IMR-90 (cell line): Measurements from ENCODE around the gene CLASRP. TPM values are rescaled to one million over a fixed set of nuclear protein-coding genes. Genes with fewer than 3 reads are reported as not detected.

ENCODE experiments used
- ATAC-seq: fragments of 200-7000 bp; cut with Tn5 transposase; 2 replicates; pipeline ENCODE4 v1.9.1; 2020; ENCODE audit warnings: low read depth, mild to moderate bottlenecking, moderate library complexity
- BruUV-seq: library from RNA; stranded (reverse); fragments of 400-500 nt; replicated peaks from 2 replicates; lab custom pipeline; 2021; lab: Mats Ljungman, UMichigan
- CTCF ChIA-PET: fragments of 300-600 bp; formaldehyde crosslinking; extraction: SDS; loops from one replicate; lab custom pipeline; 2021; ENCODE audit warnings: antibody characterized with exemption; lab: Yijun Ruan, JAX
- POLR2A ChIA-PET: fragments of 300-600 bp; sonication (Branson Sonifier 250); formaldehyde crosslinking; loops from one replicate; lab custom pipeline; 2022; ENCODE audit warnings: antibody characterized with exemption; ENCODE audit not compliant: unreplicated experiment; lab: Charles Lee
- DNase-seq: peaks from one replicate; pipeline ENCODE4 v3.0.0; 2013
- H2AFZ ChIP-seq: replicated peaks from 2 replicates; pipeline ENCODE3; 2013; ENCODE audit warnings: low read length, mild to moderate bottlenecking; ENCODE audit not compliant: poor library complexity
- H2AK5ac ChIP-seq: 2 replicates; pipeline ENCODE4 v1.6.1; 2013; ENCODE audit warnings: low read depth, low read length, inconsistent platforms
- H2AK9ac ChIP-seq: replicated peaks from 2 replicates; pipeline ENCODE3; 2013; ENCODE audit warnings: mild to moderate bottlenecking, low read depth, low read length, moderate library complexity; ENCODE audit not compliant: poor library complexity
- H2BK120ac ChIP-seq: 2 replicates; pipeline ENCODE4 v1.6.1; 2013; ENCODE audit warnings: low read depth, low read length, inconsistent platforms
- H2BK15ac ChIP-seq: 3 replicates; pipeline ENCODE4 v1.6.1; 2013; ENCODE audit warnings: low read depth, low read length, inconsistent platforms
- H2BK20ac ChIP-seq: 2 replicates; pipeline ENCODE4 v1.6.1; 2013; ENCODE audit warnings: low read depth, mild to moderate bottlenecking, inconsistent platforms, low read length, moderate library complexity
- H2BK5ac ChIP-seq: 2 replicates; pipeline ENCODE4 v1.6.1; 2013; ENCODE audit warnings: mild to moderate bottlenecking, low read depth, low read length, inconsistent platforms; ENCODE audit not compliant: poor library complexity, severe bottlenecking
- H3K14ac ChIP-seq: replicated peaks from 2 replicates; pipeline ENCODE4 v1.6.1; 2013; ENCODE audit warnings: low read depth, low read length, inconsistent platforms
- H3K18ac ChIP-seq: 2 replicates; pipeline ENCODE4 v1.6.1; 2013; ENCODE audit warnings: low read depth, low read length, control low read depth
- H3K23ac ChIP-seq: 2 replicates; pipeline ENCODE4 v1.6.1; 2013; ENCODE audit warnings: low read depth, low read length, inconsistent platforms
- H3K27ac ChIP-seq: 2 replicates; pipeline ENCODE4 v1.5.1; 2013; ENCODE audit warnings: mild to moderate bottlenecking, control low read depth, low read length; ENCODE audit not compliant: insufficient read depth
- H3K27me3 ChIP-seq: 2 replicates; pipeline ENCODE4 v1.6.1; 2013; ENCODE audit warnings: low read length; ENCODE audit not compliant: control insufficient read depth, insufficient read depth
- H3K36me3 ChIP-seq: 2 replicates; pipeline ENCODE4 v1.6.1; 2013; ENCODE audit warnings: low read length, mixed read lengths; ENCODE audit not compliant: control insufficient read depth, insufficient read depth
- H3K4ac ChIP-seq: 2 replicates; pipeline ENCODE4 v1.6.1; 2013; ENCODE audit warnings: low read depth, low read length, inconsistent platforms
- H3K4me1 ChIP-seq: 2 replicates; pipeline ENCODE4 v1.6.1; 2013; ENCODE audit warnings: low read length, mixed read lengths; ENCODE audit not compliant: control insufficient read depth, insufficient read depth
- H3K4me2 ChIP-seq: 2 replicates; pipeline ENCODE4 v1.6.1; 2013; ENCODE audit warnings: low read depth, mild to moderate bottlenecking, control low read depth, low read length, moderate library complexity
- H3K4me3 ChIP-seq: 2 replicates; pipeline ENCODE4 v1.5.1; 2013; ENCODE audit warnings: low read depth, mild to moderate bottlenecking, control low read depth, low read length, moderate library complexity; ENCODE audit not compliant: insufficient read depth
- H3K56ac ChIP-seq: 2 replicates; pipeline ENCODE4 v1.6.1; 2013; ENCODE audit warnings: low read length, inconsistent platforms; ENCODE audit not compliant: insufficient read depth; ENCODE audit errors: extremely low read depth
- H3K79me1 ChIP-seq, 2 experiments: 2 replicates each; pipeline ENCODE4 v1.6.1; 2013; ENCODE audit warnings: low read length in 2 of 2, inconsistent platforms in 1 of 2, low read depth in 1 of 2
- H3K9ac ChIP-seq: 2 replicates; pipeline ENCODE4 v1.6.1; 2013; ENCODE audit warnings: low read depth, low read length, control low read depth
- H3K9me1 ChIP-seq: 2 replicates; pipeline ENCODE4 v1.6.1; 2013; ENCODE audit warnings: low read length, inconsistent platforms; ENCODE audit not compliant: insufficient read depth
- H3K9me3 ChIP-seq: 2 replicates; pipeline ENCODE4 v1.6.1; 2013; ENCODE audit warnings: low read length; ENCODE audit not compliant: control insufficient read depth, insufficient read depth
- H4K20me1 ChIP-seq: 2 replicates; pipeline ENCODE4 v1.6.1; 2013; ENCODE audit warnings: low read length, inconsistent platforms; ENCODE audit not compliant: insufficient read depth
- H4K5ac ChIP-seq: 2 replicates; pipeline ENCODE4 v1.6.1; 2013; ENCODE audit warnings: mild to moderate bottlenecking, low read depth, low read length, control low read depth
- H4K8ac ChIP-seq, 2 experiments: 2 replicates each; pipeline ENCODE4 v1.6.1; 2013; ENCODE audit warnings: low read depth in 2 of 2, low read length in 2 of 2, control low read depth in 1 of 2, inconsistent platforms in 1 of 2
- H4K91ac ChIP-seq: 2 replicates; pipeline ENCODE4 v1.6.1; 2013; ENCODE audit warnings: low read depth, low read length, inconsistent platforms; ENCODE audit not compliant: insufficient read depth
- BHLHE40 ChIP-seq: fragments of 150-350 bp; IDR thresholded peaks from 2 replicates; pipeline ENCODE4 v1.6.1; 2016; ENCODE audit warnings: mild to moderate bottlenecking, low read depth, low read length
- CEBPB ChIP-seq: IDR thresholded peaks from 2 replicates; pipeline ENCODE4 v1.6.1; 2012; ENCODE audit warnings: low read depth, low read length, improper control_type of control experiment
- CHD1 ChIP-seq: IDR thresholded peaks from 2 replicates; pipeline ENCODE4 v1.6.1; 2012; ENCODE audit warnings: low read depth, low read length, improper control_type of control experiment
- FOS ChIP-seq: fragments of 150-350 bp; IDR thresholded peaks from 2 replicates; pipeline ENCODE4 v1.6.1; 2016; ENCODE audit warnings: low read depth, low read length
- MAZ ChIP-seq: IDR thresholded peaks from 2 replicates; pipeline ENCODE4 v1.6.1; 2012; ENCODE audit warnings: low read depth, mild to moderate bottlenecking, low read length, improper control_type of control experiment, moderate library complexity, borderline replicate concordance
- MXI1 ChIP-seq: IDR thresholded peaks from 2 replicates; pipeline ENCODE4 v1.6.1; 2012; ENCODE audit warnings: low read depth, mild to moderate bottlenecking, low read length, moderate library complexity, borderline replicate concordance
- RCOR1 ChIP-seq: IDR thresholded peaks from 2 replicates; pipeline ENCODE4 v1.6.1; 2012; ENCODE audit warnings: mild to moderate bottlenecking, low read length, improper control_type of control experiment; ENCODE audit not compliant: insufficient replicate concordance
- SMC3 ChIP-seq: fragments of 150-350 bp; IDR thresholded peaks from 2 replicates; pipeline ENCODE4 v1.6.1; 2016; ENCODE audit warnings: low read depth, mild to moderate bottlenecking, antibody characterized with exemption, low read length, moderate library complexity
- USF2 ChIP-seq: fragments of 150-350 bp; IDR thresholded peaks from 2 replicates; pipeline ENCODE4 v1.6.1; 2017; ENCODE audit warnings: mild to moderate bottlenecking, antibody characterized with exemption, low read length, low read depth
- WGBS, 2 experiments: methylation state at CpG; one replicate each; pipeline versions ENCODE4 v1.1.5 to v1.1.7; 2013; ENCODE audit warnings: missing lambda C conversion rate in 2 of 2; ENCODE audit not compliant: insufficient read length in 1 of 2; ENCODE audit errors: extremely low coverage in 2 of 2; 5-methylcytosine and 5-hydroxymethylcytosine counted together
- dilution Hi-C: fragments of 300-500 bp; cut with HindIII; formaldehyde crosslinking; loops from one replicate; pipeline ENCODE4 v1.14.3; 2018; ENCODE audit warnings: low sequenced_read_pairs; ENCODE audit not compliant: unreplicated experiment
- in situ Hi-C: fragments of 300-500 bp; cut with MboI; formaldehyde crosslinking; loops from 3 replicates; pipeline ENCODE4 v1.14.3; 2019; ENCODE audit warnings: low sequenced_read_pairs, inconsistent platforms, mixed read lengths
- intact Hi-C: fragments of 100-400 bp; cut with micrococcal nuclease; formaldehyde crosslinking; loops from 2 replicates; pipeline ENCODE4 v1.10.0; 2022
- polyA plus RNA-seq, 3 experiments: library from polyadenylated mRNA; depleted of rRNA; stranded (reverse); fragments of >200 nt; gene quantifications; 2 replicates each; pipeline ENCODE4 v1.2.3, GENCODE V29; 2012; ENCODE audit warnings: low replicate concordance in 1 of 3
- total RNA-seq: library from RNA; depleted of rRNA; stranded (reverse); fragments of >200 nt; gene quantifications from 2 replicates; pipeline ENCODE4 v1.2.3, GENCODE V29; 2012
- TF ChIP-seq, protein P1 (sequence below): fragments of 150-350 bp; IDR thresholded peaks from 2 replicates; pipeline ENCODE4 v1.6.1; 2016; ENCODE audit warnings: low read depth, mild to moderate bottlenecking, low read length, moderate library complexity, borderline replicate concordance

Gene CLASRP
- total and polyA plus RNA-seq, 2 of the 4 experiments (the other 2 are of a cell fraction): 19.9 to 31.7 TPM

DNA sequence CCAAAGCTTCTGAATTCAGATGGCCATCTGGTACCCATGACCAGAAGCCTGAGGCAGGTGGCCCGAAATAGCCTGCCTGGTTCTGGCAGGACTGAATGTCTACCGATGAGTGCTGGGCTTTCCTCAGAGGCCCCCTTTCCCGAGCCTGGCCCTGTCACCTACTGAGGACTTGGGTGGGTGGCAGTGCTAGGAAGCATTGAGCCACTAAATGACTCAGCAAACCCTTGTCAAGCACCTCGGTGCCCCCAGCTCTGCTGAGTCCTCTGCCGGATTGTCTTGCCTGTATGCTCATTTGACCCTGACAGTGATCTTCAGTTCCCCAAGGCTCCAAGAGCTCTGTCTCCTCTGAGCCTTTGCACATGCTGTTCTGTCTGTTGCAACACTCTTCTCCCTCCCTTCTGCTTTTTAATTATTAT, 72.0 kb downstream of the CLASRP start:
- H4K8ac ChIP-seq: no peak overlapping the region
- BruUV-seq: no TSS peak
- H2AK9ac ChIP-seq: no peak overlapping the region
- no peak overlapping the region for H3K23ac ChIP-seq
- H4K20me1 ChIP-seq: peaks cover 96% of the 10 kb centered on the region
- dilution Hi-C loops (no loop called here), in situ Hi-C loops (no loop called here), intact Hi-C loops (no loop called here)
- H3K79me1 ChIP-seq: peaks cover 45 to 96% of the 10 kb centered on the region in 2 experiments
- no peak overlapping the region for H3K14ac ChIP-seq
- H3K9me3 ChIP-seq: no peaks in the 10 kb centered on the region
- H3K56ac ChIP-seq: no peak overlapping the region
- H2BK120ac ChIP-seq: no peak overlapping the region
- no peak overlapping the region for H2BK20ac ChIP-seq
- DNase-seq: no peak
- TF ChIP-seq RCOR1 (no peak), USF2 (no peak), CEBPB (no peak), BHLHE40 (no peak), MAZ (no peak), SMC3 (no peak), FOS (no peak), MXI1 (no peak), CHD1 (no peak)
- TF ChIP-seq, protein P1, sequence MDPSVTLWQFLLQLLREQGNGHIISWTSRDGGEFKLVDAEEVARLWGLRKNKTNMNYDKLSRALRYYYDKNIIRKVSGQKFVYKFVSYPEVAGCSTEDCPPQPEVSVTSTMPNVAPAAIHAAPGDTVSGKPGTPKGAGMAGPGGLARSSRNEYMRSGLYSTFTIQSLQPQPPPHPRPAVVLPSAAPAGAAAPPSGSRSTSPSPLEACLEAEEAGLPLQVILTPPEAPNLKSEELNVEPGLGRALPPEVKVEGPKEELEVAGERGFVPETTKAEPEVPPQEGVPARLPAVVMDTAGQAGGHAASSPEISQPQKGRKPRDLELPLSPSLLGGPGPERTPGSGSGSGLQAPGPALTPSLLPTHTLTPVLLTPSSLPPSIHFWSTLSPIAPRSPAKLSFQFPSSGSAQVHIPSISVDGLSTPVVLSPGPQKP: no peak
- no peak overlapping the region for H3K4me2 ChIP-seq
- H3K27ac ChIP-seq: no peak overlapping the region
- H4K91ac ChIP-seq: no peak overlapping the region
- H3K4ac ChIP-seq: no peak overlapping the region
- POLR2A ChIA-PET: no interaction called here
- no peak overlapping the region for H3K4me3 ChIP-seq
- H3K27me3 ChIP-seq: no peaks in the 10 kb centered on the region
- no peak overlapping the region for H4K5ac ChIP-seq
- H2AFZ ChIP-seq: no peak overlapping the region
- 73% methylated on average over 3 of the region's 5 CpGs; no CpG with 5 or more reads in 1 of the 2 experiments for WGBS, 2 experiments
- no peak overlapping the region for H2AK5ac ChIP-seq
- H3K9me1 ChIP-seq: peaks cover 32% of the 10 kb centered on the region
- no peak overlapping the region for H2BK5ac ChIP-seq
- H2BK15ac ChIP-seq: no peak overlapping the region
- no peak overlapping the region for H3K9ac ChIP-seq
- H3K4me1 ChIP-seq: peaks cover 5% of the 10 kb centered on the region; the same call in 1 of the 2 replicates
- CTCF ChIA-PET: no interaction called here
- peaks cover 6% of the 10 kb centered on the region for H3K36me3 ChIP-seq
- no peak for ATAC-seq
- no peak overlapping the region for H3K18ac ChIP-seq
